Body of pancreas (tissue), 4 donors: ENCODE data around the gene GADD45A.

ENCODE experiments used
- CTCF ChIP-seq, 7 experiments: fragments of 450-650 bp in 4 of 7; fragments of 200-600 bp in 3 of 7; sonication (generic) in 3 of 7; IDR thresholded peaks; one replicate each; pipeline ENCODE4 v1.5.1; 2016 to 2019; ENCODE audit warnings: antibody characterized with exemption in 7 of 7
- POLR2A ChIP-seq, 3 donors: fragments of 450-650 bp; IDR thresholded peaks; one replicate each; pipeline ENCODE4 v1.6.1; 2016; ENCODE audit warnings: antibody characterized with exemption in 3 of 3, mild to moderate bottlenecking in 2 of 3

DNA sequence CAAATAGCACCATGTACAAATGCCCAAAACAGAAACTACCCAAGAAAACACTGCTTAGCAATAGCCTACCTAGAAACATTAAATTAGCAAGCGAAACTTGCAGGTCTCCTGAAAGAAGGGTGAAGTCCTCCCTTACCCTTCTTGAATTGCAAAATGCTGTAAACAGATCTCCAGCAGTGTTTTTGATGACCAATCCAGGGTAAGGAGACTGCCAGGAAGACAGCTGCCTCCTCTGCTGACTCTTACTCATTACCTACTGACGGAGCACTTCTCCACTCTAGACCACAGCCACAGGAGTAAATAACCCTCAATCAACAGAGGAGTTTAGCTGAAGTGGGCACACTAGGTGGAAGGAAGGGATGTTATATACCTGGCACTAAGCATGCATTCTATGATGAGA, 32.2 kb upstream of the GADD45A start:
- no peak for TF ChIP-seq POLR2A (IDR thresholded peaks at IDR 0.05)
- TF ChIP-seq CTCF (IDR thresholded peaks at IDR 0.05), result no peak
